MM.1S (cell line): ENCODE results near the gene ODF2.
"Not testable (repeated sequence)": the region's sequence is repeated elsewhere in the genome, so short reads cannot be mapped to it uniquely, and the experiment has no call there.

ENCODE experiments used
- DNase-seq: peaks from one replicate; pipeline ENCODE4 v3.0.0-alpha.2; 2015
- H2AFZ ChIP-seq: fragments of 300-600 bp; sonication (generic); 2 replicates; pipeline ENCODE4 v1.6.0; 2016; ENCODE audit warnings: antibody characterized with exemption, low read length
- H3F3A ChIP-seq: fragments of 300-600 bp; sonication (generic); 2 replicates; pipeline ENCODE4 v1.6.1; 2016; ENCODE audit warnings: mild to moderate bottlenecking, antibody characterized with exemption, low read length, moderate library complexity, mixed read lengths; ENCODE audit not compliant: insufficient read depth
- H3K27ac ChIP-seq: fragments of 300-600 bp; sonication (generic); 2 replicates; pipeline ENCODE4 v1.5.1; 2016; ENCODE audit warnings: mild to moderate bottlenecking, low read length
- H3K27me3 ChIP-seq: fragments of 300-600 bp; sonication (generic); replicated peaks from 2 replicates; pipeline ENCODE4 v1.6.0; 2016; ENCODE audit warnings: low read length; ENCODE audit not compliant: insufficient read depth
- H3K36me3 ChIP-seq: fragments of 300-600 bp; sonication (generic); replicated peaks from 2 replicates; pipeline ENCODE4 v1.6.1; 2016; ENCODE audit warnings: mild to moderate bottlenecking, low read length, mixed read lengths; ENCODE audit not compliant: insufficient read depth
- H3K4me1 ChIP-seq: fragments of 300-600 bp; sonication (generic); 2 replicates; pipeline ENCODE4 v1.6.1; 2016; ENCODE audit warnings: low read length, mixed read lengths
- H3K4me2 ChIP-seq: fragments of 300-600 bp; sonication (generic); 2 replicates; pipeline ENCODE4 v1.6.0; 2016; ENCODE audit warnings: low read depth, low read length
- H3K4me3 ChIP-seq: fragments of 300-600 bp; sonication (generic); 2 replicates; pipeline ENCODE4 v1.5.1; 2016; ENCODE audit warnings: low read length, mixed read lengths
- H3K79me2 ChIP-seq: fragments of 300-600 bp; sonication (generic); 2 replicates; pipeline ENCODE4 v1.6.1; 2016; ENCODE audit warnings: mixed run types, low read length, mixed read lengths
- H3K9ac ChIP-seq: fragments of 300-600 bp; sonication (generic); 2 replicates; pipeline ENCODE4 v1.6.1; 2016; ENCODE audit warnings: low read length, mixed read lengths
- H3K9me2 ChIP-seq: fragments of 300-600 bp; sonication (generic); replicated peaks from 2 replicates; pipeline ENCODE4 v1.6.1; 2016; ENCODE audit warnings: mild to moderate bottlenecking, low read length, mixed read lengths; ENCODE audit not compliant: insufficient read depth
- H3K9me3 ChIP-seq: fragments of 300-600 bp; sonication (generic); replicated peaks from 2 replicates; pipeline ENCODE4 v1.6.1; 2016; ENCODE audit warnings: mild to moderate bottlenecking, low read length, mixed read lengths; ENCODE audit not compliant: insufficient read depth
- H4K20me1 ChIP-seq: fragments of 300-600 bp; sonication (generic); 2 replicates; pipeline ENCODE4 v1.6.1; 2016; ENCODE audit warnings: mild to moderate bottlenecking, low read length, moderate library complexity, mixed read lengths; ENCODE audit not compliant: insufficient read depth
- CTCF ChIP-seq: fragments of 300-600 bp; sonication (generic); IDR thresholded peaks from 2 replicates; pipeline ENCODE4 v1.5.1; 2016; ENCODE audit warnings: antibody characterized with exemption, low read length, mixed read lengths
- EZH2 ChIP-seq: fragments of 300-600 bp; sonication (generic); optimal IDR thresholded peaks from 2 replicates; pipeline ENCODE3; 2017; ENCODE audit warnings: low read depth, mild to moderate bottlenecking, antibody characterized with exemption, low read length, mixed read lengths
- EZH2phosphoT487 ChIP-seq: fragments of 300-600 bp; sonication (generic); IDR thresholded peaks from 2 replicates; pipeline ENCODE4 v1.6.1; 2018; ENCODE audit warnings: antibody characterized with exemption, low read length

Gene ODF2

DNA sequence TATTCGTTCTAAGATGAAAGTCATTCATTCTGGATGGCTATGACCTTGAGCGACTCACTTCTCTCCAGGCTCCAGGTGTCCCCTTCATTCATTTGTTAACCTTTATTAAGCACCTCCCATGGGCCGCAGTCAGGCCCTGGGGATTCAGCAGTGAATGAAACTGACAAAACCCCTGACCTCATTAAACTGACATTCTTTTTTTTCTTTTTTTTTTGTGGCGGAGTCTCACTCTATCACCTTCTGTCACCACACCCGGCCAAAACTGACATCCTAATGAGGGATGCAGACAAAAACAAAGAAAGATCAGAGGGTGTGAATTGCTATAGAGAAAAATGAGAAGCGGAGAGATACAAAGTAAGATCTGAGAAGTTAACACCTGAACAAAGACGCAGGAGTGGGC lies 16.5 kb upstream of the ODF2 start:
- Histone ChIP-seq H3K36me3 (no peaks in the 10 kb centered on the region), H3F3A (no peaks in the 10 kb centered on the region), H3K4me1 (no peaks in the 10 kb centered on the region), H3K9me3 (no peaks in the 10 kb centered on the region), H3K27me3 (peaks cover 6% of the 10 kb centered on the region; the same call in 1 of the 2 replicates), H3K9ac (no peak overlapping the region), H3K79me2 (no peaks in the 10 kb centered on the region), H3K4me3 (no peak overlapping the region), H3K27ac (no peak overlapping the region), H3K4me2 (no peak overlapping the region), H3K9me2 (no peaks in the 10 kb centered on the region), H2AFZ (no peak overlapping the region), H4K20me1 (no peaks in the 10 kb centered on the region)
- TF ChIP-seq EZH2phosphoT487 (no peak), CTCF (no peak), EZH2 (no peak)
- no peak for DNase-seq

- no peaks in the 10 kb centered on the region for H3K9me2 ChIP-seq
- H3K79me2 ChIP-seq = no peaks in the 10 kb centered on the region
- H3F3A ChIP-seq = no peaks in the 10 kb centered on the region
- H3K4me2 ChIP-seq = no peak overlapping the region
- no peaks in the 10 kb centered on the region for H3K27me3 ChIP-seq
- H2AFZ ChIP-seq = no peak overlapping the region
- no peaks in the 10 kb centered on the region for H4K20me1 ChIP-seq
- no peaks in the 10 kb centered on the region for H3K4me1 ChIP-seq
- no peak overlapping the region for H3K9ac ChIP-seq
- DNase-seq = no peak
- no peak overlapping the region for H3K4me3 ChIP-seq
- TF ChIP-seq EZH2phosphoT487 = no peak
- no peak for TF ChIP-seq CTCF
- TF ChIP-seq EZH2 = no peak
- no peaks in the 10 kb centered on the region for H3K9me3 ChIP-seq
- no peak overlapping the region for H3K27ac ChIP-seq
- no peaks in the 10 kb centered on the region for H3K36me3 ChIP-seq
Measured at GRCh38 chr9:128442150-128442549, 13.7 kb upstream of the ODF2 start.

GRCh38 chr9:128446505-128446904 lies 9.3 kb upstream of the ODF2 start:
- H3K9ac ChIP-seq, H3K4me2 ChIP-seq, H3K4me3 ChIP-seq, H3K36me3 ChIP-seq, H3K79me2 ChIP-seq, H3K4me1 ChIP-seq, H3K9me3 ChIP-seq, H3F3A ChIP-seq, H3K27ac ChIP-seq, H3K27me3 ChIP-seq, H4K20me1 ChIP-seq, H2AFZ ChIP-seq, H3K9me2 ChIP-seq, DNase-seq: not testable (repeated sequence)

DNA sequence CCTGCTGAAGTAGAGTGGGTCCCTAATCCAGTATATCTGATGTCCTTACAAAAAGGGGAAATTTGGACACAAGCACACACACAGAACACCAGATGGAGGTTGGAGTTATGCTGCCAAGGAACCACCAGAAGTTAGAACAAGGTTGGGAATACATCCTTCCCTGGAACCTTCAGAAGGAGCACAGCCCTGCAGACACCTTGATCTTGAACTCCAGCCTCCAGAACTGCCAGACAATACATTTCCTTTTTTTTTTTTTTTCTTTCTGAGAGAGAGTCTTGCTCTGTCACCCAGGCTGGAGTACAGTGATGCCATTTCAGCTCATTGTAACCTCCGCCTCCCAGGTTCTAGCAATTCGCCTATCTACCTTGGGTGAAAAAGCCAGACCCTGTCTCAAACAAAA lies 7.1 kb upstream of the ODF2 start:
- Histone ChIP-seq H3K9me3 (no peaks in the 10 kb centered on the region), H3K9ac (no peak overlapping the region), H3F3A (no peaks in the 10 kb centered on the region), H3K9me2 (no peaks in the 10 kb centered on the region), H3K36me3 (no peaks in the 10 kb centered on the region), H3K4me1 (no peaks in the 10 kb centered on the region), H3K79me2 (no peaks in the 10 kb centered on the region), H3K27me3 (0 out of 2 replicates have a peak, but pooled peaks cover 3% of the 10 kb centered on the region), H4K20me1 (no peaks in the 10 kb centered on the region), H3K4me2 (no peak overlapping the region), H2AFZ (no peak overlapping the region), H3K27ac (no peak overlapping the region), H3K4me3 (no peak overlapping the region)
- DNase-seq = no peak
- TF ChIP-seq CTCF (no peak), EZH2phosphoT487 (no peak), EZH2 (no peak)
